GM18505 (cell line): ENCODE data around the gene ATP13A3.
A peak's percentile ranks its signal among the peaks of the same experiment; 100 is the strongest.
"Not testable (repeated sequence)": the region's sequence is repeated elsewhere in the genome, so short reads cannot be mapped to it uniquely, and the experiment has no call there.

Source experiments
- ATAC-seq: cut with Tn5 transposase; IDR thresholded peaks from one replicate; pipeline ENCODE4 v1.9.1; 2021; ENCODE audit not compliant: unreplicated experiment
- POLR2A ChIP-seq: IDR thresholded peaks from 4 replicates; pipeline ENCODE4 v1.6.1; 2011; ENCODE audit warnings: borderline replicate concordance; ENCODE audit not compliant: insufficient read depth, insufficient read length; ENCODE audit errors: extremely low read depth

Gene ATP13A3

DNA sequence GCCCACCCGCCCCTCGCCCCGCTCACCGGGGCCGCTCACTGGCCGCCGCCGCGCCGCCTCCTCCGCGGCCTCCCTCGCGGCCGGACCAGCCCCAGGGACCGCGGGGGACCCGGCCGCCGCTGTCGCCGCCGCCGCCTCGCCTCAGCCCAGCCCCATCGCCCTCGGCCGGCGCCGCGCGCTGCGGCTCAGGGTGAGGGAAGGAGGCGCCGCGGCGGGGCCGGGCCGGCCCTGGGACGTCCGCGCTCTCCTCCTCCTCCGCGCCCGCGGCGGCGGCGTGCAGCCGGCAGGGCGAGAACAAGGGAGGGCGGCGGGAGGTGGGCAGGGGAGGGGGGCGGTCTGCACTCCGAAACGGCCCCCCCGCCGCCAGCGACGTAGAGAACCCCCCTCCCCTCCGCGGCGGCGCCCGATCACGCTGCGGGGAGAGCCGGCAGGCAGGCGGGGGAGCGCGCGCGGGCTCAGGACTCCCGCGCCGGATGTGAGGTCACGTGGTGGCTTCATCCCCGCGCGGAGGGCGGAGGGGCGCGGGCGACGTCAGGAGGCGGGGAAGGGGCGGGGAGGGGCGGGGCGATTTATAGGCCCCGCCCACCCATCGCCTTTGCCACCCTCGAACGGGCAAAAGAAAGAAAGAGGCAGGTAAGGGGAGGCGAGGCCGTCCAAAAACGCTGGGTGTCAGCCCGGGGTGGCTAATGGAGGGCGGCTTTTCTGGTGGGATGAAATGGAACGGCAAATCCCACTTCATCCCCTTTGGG, at the start of gene ATP13A3:
Gene ATP13A3, minus strand, starts transcription at position 463 of the 749 bp plus-strand sequence. CDS start 24,812 bp downstream, outside the sequence.
- TF ChIP-seq POLR2A: peak; percentile 75
- peak; percentile 73 for ATAC-seq

DNA sequence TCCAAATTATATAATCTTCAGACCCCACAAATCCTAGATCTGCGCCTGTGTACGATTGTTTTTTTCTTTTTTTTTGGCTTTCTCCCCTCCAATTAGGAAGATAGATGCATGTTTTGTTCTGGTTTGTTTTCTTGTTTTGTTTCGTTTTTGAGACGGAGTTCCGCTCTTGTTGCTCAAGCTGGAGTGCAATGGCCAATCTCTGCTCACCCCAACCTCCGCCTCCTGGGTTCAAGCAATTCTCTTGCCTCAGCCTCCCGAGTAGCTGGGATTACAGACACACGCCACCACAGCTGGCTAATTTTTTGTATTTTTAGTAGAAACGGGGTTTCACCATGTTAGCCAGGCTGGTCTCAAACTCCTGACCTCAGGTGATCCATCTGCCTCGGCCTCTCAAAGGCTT, 48.4 kb upstream of the ATP13A3 start:
- not testable (repeated sequence) for ATAC-seq

DNA sequence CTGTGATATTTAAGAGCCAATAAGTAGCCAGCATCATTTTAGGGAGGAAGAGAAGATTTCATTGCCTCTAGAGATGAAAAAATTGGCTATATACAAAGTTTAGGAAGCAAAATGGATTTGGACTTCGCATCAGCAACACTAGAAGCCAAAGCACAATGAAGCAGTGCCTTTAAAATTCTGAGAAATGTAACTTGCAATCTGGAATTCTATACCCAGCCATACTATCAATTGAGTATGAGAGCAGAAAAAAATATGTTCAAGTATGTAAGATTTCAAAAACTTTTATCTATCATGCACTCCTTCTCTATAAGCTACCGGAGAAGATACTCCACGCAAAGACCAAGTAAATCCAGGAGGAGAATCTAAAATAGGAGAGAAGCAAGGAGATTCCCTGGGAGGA, 47.4 kb upstream of the ATP13A3 start:
- no peak for ATAC-seq
- no peak for TF ChIP-seq POLR2A

DNA sequence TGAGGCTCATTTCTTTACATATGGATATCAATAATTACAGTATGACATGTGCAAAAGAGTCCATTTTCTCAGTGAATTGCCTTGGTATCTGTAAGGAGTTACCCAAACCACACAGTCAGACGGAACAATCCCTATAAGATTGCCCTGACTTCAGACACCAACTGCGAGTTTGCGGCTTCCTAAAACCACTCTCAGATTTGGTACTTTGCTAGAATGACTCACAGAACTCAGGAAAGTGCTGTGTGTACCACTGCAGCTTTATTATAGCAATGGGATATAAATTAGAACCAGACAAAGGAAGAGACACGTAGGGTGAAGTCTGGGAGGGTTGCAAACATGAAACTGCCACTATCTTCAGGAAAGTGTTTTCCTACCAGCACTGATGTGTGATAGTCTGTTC, 45.8 kb upstream of the ATP13A3 start:
- no peak for TF ChIP-seq POLR2A
- no peak for ATAC-seq

DNA sequence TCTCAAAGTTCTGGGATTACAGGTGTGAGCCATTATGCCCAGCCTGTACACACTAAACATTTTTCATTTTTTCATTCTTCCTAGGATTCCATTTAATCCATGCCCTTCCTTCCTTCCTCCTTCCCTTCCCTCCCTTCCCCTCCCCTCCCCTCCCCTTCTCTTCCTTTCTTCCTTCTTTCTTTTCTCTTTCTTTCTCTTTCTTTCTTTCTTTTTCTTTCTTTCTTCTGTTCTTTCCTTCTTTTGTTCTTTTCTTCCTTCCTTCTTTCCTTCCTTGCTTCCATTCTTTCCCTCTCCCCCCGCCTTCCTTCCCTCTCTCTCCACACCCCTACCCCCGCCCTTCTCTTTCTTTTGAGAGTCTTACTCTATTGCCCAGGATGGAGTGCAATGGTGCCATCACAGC, 40.9 kb upstream of the ATP13A3 start:
- no peak for TF ChIP-seq POLR2A
- no peak for ATAC-seq

DNA sequence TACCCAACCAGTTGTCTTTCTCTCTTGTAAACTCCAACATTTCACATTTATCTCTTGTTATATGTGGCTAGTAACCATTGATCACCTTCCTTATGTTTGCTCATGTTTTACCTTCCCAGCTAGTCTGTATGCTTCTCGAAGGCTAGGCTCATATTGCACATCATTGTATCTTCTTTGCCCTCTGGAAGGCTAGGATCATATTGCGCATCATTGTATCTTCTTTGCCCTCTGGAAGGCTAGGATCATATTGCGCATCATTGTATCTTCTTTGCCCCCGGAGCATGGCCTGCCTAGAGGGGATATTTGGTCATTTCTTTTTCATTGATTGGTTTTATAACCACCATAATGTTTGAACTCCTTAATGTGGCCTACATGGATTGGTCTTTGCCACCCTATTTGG, 39.4 kb upstream of the ATP13A3 start:
- no peak for ATAC-seq

DNA sequence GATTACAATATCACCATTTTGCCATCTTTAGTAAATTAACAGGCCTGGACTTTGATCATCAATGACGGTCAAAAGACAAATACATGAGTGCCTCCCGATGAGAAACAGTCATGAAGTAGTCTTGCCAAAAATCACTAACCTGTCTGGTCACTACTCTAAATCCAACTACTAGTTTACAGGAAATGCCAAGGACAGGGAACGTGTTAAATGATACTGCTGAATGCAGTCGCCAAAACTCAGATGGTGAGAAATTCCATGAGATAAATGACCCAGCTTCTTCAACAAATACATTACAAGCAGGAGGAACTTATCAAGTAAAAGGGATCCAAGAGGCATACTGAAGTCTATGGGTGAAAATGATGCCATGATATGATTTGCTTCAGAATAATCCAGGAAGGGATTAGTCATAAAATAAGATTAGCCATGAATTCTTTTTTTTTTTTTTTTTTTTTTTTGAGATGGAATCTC, 35.8 kb upstream of the ATP13A3 start:
- no peak for ATAC-seq
- no peak for TF ChIP-seq POLR2A

More for the DNA sequence above, 39.4 kb upstream of the ATP13A3 start:
- TF ChIP-seq POLR2A: no peak

DNA sequence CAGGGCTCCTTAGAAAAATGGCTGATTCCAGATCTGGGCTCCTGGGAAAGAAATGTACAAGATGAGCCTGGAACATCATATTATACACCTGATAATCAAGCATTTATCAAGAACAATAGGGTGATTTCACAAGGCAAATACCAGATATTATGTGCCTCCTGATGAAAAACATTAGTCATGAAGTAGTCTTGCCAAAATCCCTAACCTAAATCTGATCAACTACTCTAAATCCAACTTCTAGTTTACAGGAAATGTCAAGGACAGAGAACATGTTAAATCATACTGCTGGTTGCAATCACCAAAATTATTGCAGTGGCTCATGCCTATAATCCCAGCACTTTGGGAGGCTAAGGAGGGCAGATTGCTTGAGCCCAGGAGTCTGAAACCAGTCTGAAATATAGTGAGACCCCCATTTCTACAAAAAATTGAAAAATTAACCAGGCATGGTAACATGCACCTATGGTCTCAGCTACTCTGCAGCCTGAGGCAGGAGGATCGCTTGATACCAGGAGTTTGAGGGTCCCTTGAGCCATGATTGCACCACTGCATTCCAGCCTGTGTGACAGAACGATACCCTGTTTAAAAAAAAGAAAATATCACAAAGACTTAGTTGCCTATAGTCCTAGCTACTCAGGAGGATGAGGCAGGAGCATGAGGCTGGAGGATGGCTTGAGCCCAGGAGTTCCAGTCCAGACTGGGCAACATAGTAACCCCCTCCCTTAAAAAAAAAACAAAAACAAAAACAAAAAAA, 34.9 kb upstream of the ATP13A3 start:
- TF ChIP-seq POLR2A: no peak
- ATAC-seq: no peak

DNA sequence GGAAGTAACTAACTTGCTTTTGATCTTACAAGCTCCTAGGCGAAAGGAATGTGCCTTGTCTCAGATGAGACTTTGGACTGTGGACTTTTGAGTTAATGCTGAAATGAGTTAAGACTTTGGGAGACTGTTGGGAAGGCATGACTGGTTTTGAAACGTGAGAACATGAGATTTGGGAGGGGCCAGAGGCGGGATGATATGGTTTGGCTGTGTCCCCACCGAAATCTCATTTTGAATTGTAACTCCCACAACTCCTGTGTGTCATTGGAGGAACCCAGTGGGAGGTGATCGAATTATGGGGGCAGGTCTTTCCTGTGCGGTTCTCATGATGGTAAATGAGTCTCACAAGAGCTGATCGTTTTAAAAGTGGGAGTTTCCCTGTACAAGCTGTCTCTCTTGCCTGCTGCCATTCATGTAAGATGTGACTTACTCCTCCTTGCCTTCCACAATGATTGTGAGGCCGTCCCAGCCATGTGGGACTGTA, 33.9 kb upstream of the ATP13A3 start:
- ATAC-seq: not testable (repeated sequence)

DNA sequence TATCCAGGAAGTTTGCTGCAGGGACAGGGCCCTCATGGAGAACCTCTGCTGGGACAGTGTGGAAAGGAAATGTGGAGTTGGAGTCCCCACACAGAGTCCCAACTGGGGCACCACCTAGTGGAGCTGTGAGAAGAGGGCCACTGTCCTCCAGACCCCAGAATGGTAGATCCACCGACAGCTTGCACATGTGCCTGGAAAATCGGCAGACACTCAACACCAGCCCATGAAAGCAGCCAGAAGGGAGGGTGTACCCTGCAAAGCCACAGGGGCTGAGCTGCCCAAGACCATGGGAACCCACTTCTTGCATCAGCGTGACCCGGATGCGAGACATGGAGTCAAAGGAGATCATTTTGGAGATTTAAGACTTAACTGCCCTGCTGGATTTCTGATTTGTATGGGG, 33.4 kb upstream of the ATP13A3 start:
- not testable (repeated sequence) for ATAC-seq

DNA sequence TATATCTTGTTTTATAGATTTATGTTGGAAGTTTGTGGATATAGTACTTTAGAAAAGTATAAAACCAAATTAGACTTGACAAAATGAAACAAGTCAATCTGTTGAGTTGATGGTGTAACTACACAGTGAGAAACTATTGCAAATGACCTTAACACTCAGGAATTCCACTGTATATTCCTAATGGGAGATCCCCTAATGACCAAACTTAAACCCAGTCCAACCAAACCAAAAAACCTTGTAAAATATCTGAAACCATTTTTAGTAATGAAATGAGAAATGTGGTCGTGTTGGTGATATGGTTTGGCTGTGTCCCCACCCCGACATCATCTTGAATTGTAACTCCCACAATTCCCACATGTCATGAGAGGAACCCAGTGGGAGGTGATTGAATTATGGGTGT, 31.9 kb upstream of the ATP13A3 start:
- ATAC-seq: no peak

DNA sequence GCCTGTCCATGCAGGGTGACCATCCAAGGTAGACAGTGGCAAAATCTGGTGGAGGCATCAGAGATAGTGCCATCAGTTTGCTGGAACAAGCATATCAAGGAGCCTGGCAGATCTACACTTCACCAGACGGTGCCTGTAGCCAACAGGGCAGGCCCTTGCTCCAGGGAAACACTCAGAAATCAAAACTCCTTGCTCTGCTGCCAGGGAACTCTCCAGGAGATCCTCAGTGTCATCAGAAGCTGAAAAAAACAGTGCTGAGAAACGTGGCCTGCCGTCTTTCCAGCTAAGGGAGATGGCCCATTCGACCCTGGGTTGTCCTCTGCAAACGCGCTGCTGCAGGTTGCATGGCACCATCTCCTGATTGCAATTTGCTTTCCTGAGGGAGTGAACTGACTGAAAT, 30.5 kb upstream of the ATP13A3 start:
- no peak for TF ChIP-seq POLR2A
- ATAC-seq: no peak

More for the DNA sequence above, 31.9 kb upstream of the ATP13A3 start:
- no peak for TF ChIP-seq POLR2A

DNA sequence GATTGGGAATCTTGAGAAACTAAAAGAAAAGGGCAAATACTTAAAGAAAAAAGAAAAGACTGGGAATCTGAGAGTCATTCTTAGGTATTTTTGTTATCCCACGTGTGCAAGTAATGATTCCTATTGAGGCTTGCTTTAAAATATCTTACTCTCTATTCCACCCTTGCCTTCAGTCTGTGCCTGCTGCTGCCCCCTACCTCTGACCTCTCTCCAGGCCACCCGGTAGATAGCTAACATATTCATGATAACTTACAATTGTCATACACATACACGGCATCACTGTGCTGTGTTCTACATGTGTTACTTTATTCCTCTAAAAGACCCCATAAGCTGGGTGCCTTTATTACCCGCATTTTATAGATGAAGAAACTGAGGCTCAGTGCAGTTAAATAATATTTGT, 27.8 kb upstream of the ATP13A3 start:
- no peak for ATAC-seq
- no peak for TF ChIP-seq POLR2A

DNA sequence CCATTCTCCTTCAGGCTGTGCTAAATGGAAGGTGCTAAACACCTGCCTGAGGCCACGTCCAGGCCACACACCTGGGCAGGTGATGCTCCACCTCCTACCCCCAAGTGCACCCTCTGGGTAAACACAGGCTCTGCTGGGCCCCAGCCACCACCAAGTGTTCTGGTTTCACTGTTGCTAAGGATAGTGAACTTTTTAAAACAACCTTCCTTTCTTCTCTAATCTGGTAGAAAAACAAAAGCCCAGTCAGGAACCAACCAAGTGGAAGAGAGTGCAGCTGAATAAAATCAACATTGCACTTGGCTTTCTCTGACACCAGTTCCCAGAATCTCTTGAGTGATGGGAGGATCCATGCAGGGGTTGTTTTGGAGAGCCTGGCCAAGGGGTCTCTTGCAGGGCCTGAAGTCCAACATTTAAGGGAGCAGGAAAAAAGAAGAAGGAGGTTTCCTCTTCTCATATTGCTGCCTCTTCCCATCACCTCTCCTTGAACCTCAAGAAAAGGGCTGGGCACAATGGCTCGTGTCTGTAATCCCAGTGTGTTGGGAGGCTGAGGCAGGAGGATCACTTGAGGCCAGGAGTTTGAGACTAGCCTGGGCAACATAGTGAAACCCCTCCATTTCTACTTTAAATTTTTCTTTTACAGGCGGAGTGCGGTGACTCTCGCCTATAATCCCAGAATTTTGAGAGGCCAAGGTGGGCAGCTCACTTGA, 26.2 kb upstream of the ATP13A3 start:
- no peak for ATAC-seq
- no peak for TF ChIP-seq POLR2A
